Measurements from ENCODE around the gene RNASE1.
"Not testable (repeated sequence)": the region's sequence is repeated elsewhere in the genome, so short reads cannot be mapped to it uniquely, and the experiment has no call there.

Gene RNASE1

GRCh38 chr14:20802341-20803084, at the start of gene RNASE1:
RNASE1 (minus strand) TSS chr14:20802844; CDS start chr14:20802068, 776 bp downstream.
- DNase-seq = no peak

GRCh38 chr14:20848955-20849570, 46.4 kb upstream of the RNASE1 start:
- no peak for DNase-seq

GRCh38 chr14:20848316-20848954, 45.8 kb upstream of the RNASE1 start:
- DNase-seq = no peak

- no peak for DNase-seq
Measured at GRCh38 chr14:20846560-20846959, 43.9 kb upstream of the RNASE1 start.

- DNase-seq = no peak
Measured at GRCh38 chr14:20841096-20841495, 38.5 kb upstream of the RNASE1 start.

- no peak for DNase-seq
Measured at GRCh38 chr14:20837831-20838230, 35.2 kb upstream of the RNASE1 start.

GRCh38 chr14:20836668-20837338, 34.2 kb upstream of the RNASE1 start:
- no peak for DNase-seq

- DNase-seq = no peak
Measured at GRCh38 chr14:20834899-20835298, 32.3 kb upstream of the RNASE1 start.

GRCh38 chr14:20830831-20831230, 28.2 kb upstream of the RNASE1 start:
- no peak for DNase-seq

GRCh38 chr14:20828024-20828694, 25.5 kb upstream of the RNASE1 start:
- DNase-seq = not testable (repeated sequence)

GRCh38 chr14:20827326-20827725, 24.7 kb upstream of the RNASE1 start:
- no peak for DNase-seq

- DNase-seq = not testable (repeated sequence)
Measured at GRCh38 chr14:20826666-20827065, 24.0 kb upstream of the RNASE1 start.

GRCh38 chr14:20823859-20824258, 21.2 kb upstream of the RNASE1 start:
- DNase-seq = no peak

- not testable (repeated sequence) for DNase-seq
Measured at GRCh38 chr14:20821521-20822108, 19.0 kb upstream of the RNASE1 start.

- DNase-seq = no peak
Measured at GRCh38 chr14:20820063-20820904, 17.6 kb upstream of the RNASE1 start.

GRCh38 chr14:20818861-20819260, 16.2 kb upstream of the RNASE1 start:
- DNase-seq = no peak

GRCh38 chr14:20815946-20816345, 13.3 kb upstream of the RNASE1 start:
- DNase-seq = not testable (repeated sequence)

GRCh38 chr14:20811986-20812975, 9.6 kb upstream of the RNASE1 start:
- no peak for DNase-seq

- DNase-seq = no peak
Measured at GRCh38 chr14:20809917-20810316, 7.3 kb upstream of the RNASE1 start.

- no peak for DNase-seq
Measured at GRCh38 chr14:20808162-20808483, 5.5 kb upstream of the RNASE1 start.

Data from activated CD4-positive, alpha-beta T cell treated with anti-CD3 and anti-CD28 coated beads for 1 hour (primary cell).